ENCODE measurements around the gene GAGE2A. TPM values are rescaled to one million over a fixed set of nuclear protein-coding genes. Genes with fewer than 3 reads are reported as not detected.
"Not testable (repeated sequence)": the region's sequence is repeated elsewhere in the genome, so short reads cannot be mapped to it uniquely, and the experiment has no call there.

The GAGE2A gene
- total RNA-seq, 1 experiment from 2014 or later: not detected

DNA sequence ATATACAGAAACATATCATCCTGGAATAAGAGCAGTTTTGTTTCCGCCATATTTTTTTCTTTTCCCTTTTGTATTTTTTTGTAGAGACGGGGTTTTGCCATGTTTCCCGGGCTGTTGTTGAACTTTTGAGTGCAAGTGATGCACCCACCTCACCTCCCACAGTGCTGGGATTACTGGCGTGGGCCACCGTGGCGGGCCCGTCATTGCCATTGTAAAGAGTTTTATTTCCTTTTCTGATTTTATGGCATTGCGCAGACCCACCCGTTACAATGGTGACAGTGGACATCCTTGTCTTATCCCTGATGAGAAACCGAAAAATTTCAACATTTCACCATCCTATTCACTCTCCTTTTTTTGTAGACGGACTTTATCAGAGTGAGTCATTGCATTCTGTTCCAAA lies 20.6 kb upstream of the GAGE2A start:
- H4K5ac ChIP-seq (ENCODE audit: insufficient read length, low read depth, low read length); H4K20me1 ChIP-seq (ENCODE audit: control insufficient read depth, insufficient read depth, insufficient read length); H3K4me2 ChIP-seq (ENCODE audit: insufficient read depth, insufficient read length, low read length); H3K18ac ChIP-seq (ENCODE audit: insufficient read length, low read depth, low read length); H2BK15ac ChIP-seq (ENCODE audit: low read depth, low read length); H4K91ac ChIP-seq (ENCODE audit: insufficient read length, low read depth, low read length); H3K27me3 Mint-ChIP-seq (ENCODE audit: low read depth); H2BK20ac ChIP-seq (ENCODE audit: low read depth, low read length, poor library complexity, severe bottlenecking); H3K56ac ChIP-seq (ENCODE audit: insufficient read length, low read depth, low read length); H2AK5ac ChIP-seq (ENCODE audit: insufficient read length, low read length); H3K4me1 ChIP-seq (ENCODE audit: insufficient read depth, low read length); H3K79me1 ChIP-seq (ENCODE audit: insufficient read depth, low read depth, low read length, poor library complexity, severe bottlenecking); H3K9me3 Mint-ChIP-seq; H4K8ac ChIP-seq (replicated peaks; ENCODE audit: insufficient read length, low read depth, low read length); H3K4ac ChIP-seq (ENCODE audit: low read depth, low read length); H3K4me3 Mint-ChIP-seq; H3K36me3 Mint-ChIP-seq (ENCODE audit: insufficient read depth in 1 of 3, low read depth in 3 of 3); H3K79me2 ChIP-seq (ENCODE audit: insufficient read depth, low read length); H3K23me2 ChIP-seq (ENCODE audit: insufficient read length, low read depth, low read length, poor library complexity, severe bottlenecking); H2BK120ac ChIP-seq (ENCODE audit: low read depth, low read length, poor library complexity, severe bottlenecking); H2BK5ac ChIP-seq (ENCODE audit: insufficient read length, low read length); H2BK12ac ChIP-seq (ENCODE audit: insufficient read length, low read depth, low read length); H3K9me3 ChIP-seq (ENCODE audit: control insufficient read depth, low read depth, low read length); H3T11ph ChIP-seq (ENCODE audit: low read length); H3K27ac Mint-ChIP-seq; H3K14ac ChIP-seq (ENCODE audit: insufficient read depth, low read length); H2AFZ ChIP-seq (ENCODE audit: low read length); H3K27me3 ChIP-seq (ENCODE audit: insufficient read depth, low read length); H3K27ac ChIP-seq (ENCODE audit: insufficient read length, low read depth, low read length); H3K23ac ChIP-seq (ENCODE audit: insufficient read length, low read depth, low read length); H3K9ac ChIP-seq (ENCODE audit: extremely low read depth, insufficient read length, low read length); H3K4me1 Mint-ChIP-seq; DNase-seq: not testable (repeated sequence)
- no CpG with 5 or more reads among the region's 11 CpGs for WGBS (ENCODE audit: extremely low coverage, insufficient read length, low lambda C conversion rate)

DNA sequence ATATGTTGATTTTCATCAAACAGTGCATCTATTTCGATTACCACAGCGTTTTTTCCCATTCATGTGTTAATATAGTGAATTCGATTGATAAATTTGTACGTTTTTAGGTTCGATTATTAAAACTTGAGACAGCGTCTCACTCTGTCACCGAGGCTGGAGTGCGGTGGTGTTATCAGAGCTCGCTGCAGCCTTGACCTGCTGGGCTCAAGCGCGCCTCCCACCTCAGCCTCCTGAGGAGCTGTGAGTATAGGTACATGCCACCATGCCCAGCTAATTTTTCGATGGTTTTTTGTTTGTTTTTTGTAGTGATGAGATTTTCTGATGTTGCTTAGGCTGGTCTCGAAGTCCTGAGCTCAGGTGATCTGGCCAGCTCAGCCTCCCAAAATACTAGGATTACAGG lies 20.1 kb upstream of the GAGE2A start:
- H3K27me3 ChIP-seq (ENCODE audit: insufficient read depth, low read length); H3K27ac ChIP-seq (ENCODE audit: insufficient read length, low read depth, low read length); H3K4me3 Mint-ChIP-seq; H3K4ac ChIP-seq (ENCODE audit: low read depth, low read length); H3K9me3 ChIP-seq (ENCODE audit: control insufficient read depth, low read depth, low read length); H4K5ac ChIP-seq (ENCODE audit: insufficient read length, low read depth, low read length); H3K18ac ChIP-seq (ENCODE audit: insufficient read length, low read depth, low read length); H3K4me1 ChIP-seq (ENCODE audit: insufficient read depth, low read length); H2BK20ac ChIP-seq (ENCODE audit: low read depth, low read length, poor library complexity, severe bottlenecking); H3K23me2 ChIP-seq (ENCODE audit: insufficient read length, low read depth, low read length, poor library complexity, severe bottlenecking); H3K4me2 ChIP-seq (ENCODE audit: insufficient read depth, insufficient read length, low read length); H3K56ac ChIP-seq (ENCODE audit: insufficient read length, low read depth, low read length); H2BK120ac ChIP-seq (ENCODE audit: low read depth, low read length, poor library complexity, severe bottlenecking); H2BK15ac ChIP-seq (ENCODE audit: low read depth, low read length); H3K14ac ChIP-seq (ENCODE audit: insufficient read depth, low read length); H3T11ph ChIP-seq (ENCODE audit: low read length); H3K23ac ChIP-seq (ENCODE audit: insufficient read length, low read depth, low read length); H4K20me1 ChIP-seq (ENCODE audit: control insufficient read depth, insufficient read depth, insufficient read length); H4K91ac ChIP-seq (ENCODE audit: insufficient read length, low read depth, low read length); H3K27ac Mint-ChIP-seq; H2AK5ac ChIP-seq (ENCODE audit: insufficient read length, low read length); H4K8ac ChIP-seq (replicated peaks; ENCODE audit: insufficient read length, low read depth, low read length); H3K27me3 Mint-ChIP-seq (ENCODE audit: low read depth); H2BK12ac ChIP-seq (ENCODE audit: insufficient read length, low read depth, low read length); H3K79me2 ChIP-seq (ENCODE audit: insufficient read depth, low read length); H3K9ac ChIP-seq (ENCODE audit: extremely low read depth, insufficient read length, low read length); H3K79me1 ChIP-seq (ENCODE audit: insufficient read depth, low read depth, low read length, poor library complexity, severe bottlenecking); DNase-seq; H2AFZ ChIP-seq (ENCODE audit: low read length); H3K9me3 Mint-ChIP-seq; H3K4me1 Mint-ChIP-seq; H2BK5ac ChIP-seq (ENCODE audit: insufficient read length, low read length); H3K36me3 Mint-ChIP-seq (ENCODE audit: insufficient read depth in 1 of 3, low read depth in 3 of 3): not testable (repeated sequence)
- WGBS (ENCODE audit: extremely low coverage, insufficient read length, low lambda C conversion rate): no CpG with 5 or more reads among the region's 13 CpGs
